Neural progenitor cell (in vitro differentiated cells): ENCODE measurements around the gene MRPL53. TPM values are rescaled to one million over a fixed set of nuclear protein-coding genes. Genes with fewer than 3 reads are reported as not detected.

ENCODE experiments used
- DNase-seq: peaks from one replicate; pipeline ENCODE4 v3.0.0-alpha.2; 2016; ENCODE audit warnings: low spot score
- H2AFZ ChIP-seq: fragments of 200-600 bp; sonication (generic); replicated peaks from 2 replicates; pipeline ENCODE4 v1.6.1; 2016; ENCODE audit warnings: antibody characterized with exemption
- H3F3A ChIP-seq: fragments of 200-600 bp; sonication (generic); 2 replicates; pipeline ENCODE4 v1.6.1; 2016; ENCODE audit warnings: antibody characterized with exemption, low read depth
- H3K27ac ChIP-seq: fragments of 200-600 bp; sonication (generic); 2 replicates; pipeline ENCODE4 v1.5.1; 2016; ENCODE audit warnings: mild to moderate bottlenecking
- H3K27me3 ChIP-seq: fragments of 200-600 bp; sonication (generic); 2 replicates; pipeline ENCODE4 v1.6.1; 2016; ENCODE audit warnings: mild to moderate bottlenecking, moderate library complexity
- H3K36me3 ChIP-seq: fragments of 200-600 bp; sonication (generic); 2 replicates; pipeline ENCODE4 v1.5.1; 2016
- H3K4me1 ChIP-seq: fragments of 200-600 bp; sonication (generic); 2 replicates; pipeline ENCODE4 v1.6.1; 2016; ENCODE audit warnings: mixed run types
- H3K4me2 ChIP-seq: fragments of 200-600 bp; sonication (generic); 2 replicates; pipeline ENCODE4 v1.6.1; 2016
- H3K4me3 ChIP-seq: fragments of 200-600 bp; sonication (generic); 2 replicates; pipeline ENCODE4 v1.5.1; 2016
- H3K79me2 ChIP-seq: fragments of 200-600 bp; sonication (generic); 2 replicates; pipeline ENCODE4 v1.6.1; 2016; ENCODE audit warnings: low read depth
- H3K9ac ChIP-seq: fragments of 200-600 bp; sonication (generic); 2 replicates; pipeline ENCODE4 v1.6.1; 2016
- H3K9me3 ChIP-seq: fragments of 200-600 bp; sonication (generic); 2 replicates; pipeline ENCODE4 v1.5.1; 2016; ENCODE audit warnings: low read depth
- H4K20me1 ChIP-seq: fragments of 200-600 bp; sonication (generic); 2 replicates; pipeline ENCODE4 v1.6.1; 2016; ENCODE audit warnings: low read depth
- H3K27ac Mint-ChIP-seq: 3 replicates; pipeline ENCODE4 v1.8.0; 2021; ENCODE audit warnings: mixed read lengths
- H3K27me3 Mint-ChIP-seq: 2 replicates; pipeline ENCODE4 v1.8.0; 2022; ENCODE audit warnings: low read depth, mild to moderate bottlenecking, inconsistent platforms, moderate library complexity, mixed read lengths; ENCODE audit not compliant: insufficient read depth
- H3K36me3 Mint-ChIP-seq: 3 replicates; pipeline ENCODE4 v1.8.0; 2021; ENCODE audit warnings: mixed read lengths
- H3K4me1 Mint-ChIP-seq: 3 replicates; pipeline ENCODE4 v1.8.0; 2021; ENCODE audit warnings: mixed read lengths
- H3K4me3 Mint-ChIP-seq: 3 replicates; pipeline ENCODE4 v1.8.0; 2021; ENCODE audit warnings: mild to moderate bottlenecking, moderate library complexity, mixed read lengths
- H3K9me3 Mint-ChIP-seq: 3 replicates; pipeline ENCODE4 v1.8.0; 2020; ENCODE audit warnings: mixed read lengths
- CTCF ChIP-seq: fragments of 200-600 bp; sonication (generic); IDR thresholded peaks from 2 replicates; pipeline ENCODE4 v1.5.1; 2017; ENCODE audit warnings: antibody characterized with exemption, mild to moderate bottlenecking
- EZH2 ChIP-seq: fragments of 200-600 bp; sonication (generic); IDR thresholded peaks from 2 replicates; pipeline ENCODE4 v1.6.1; 2017; ENCODE audit warnings: antibody characterized with exemption, mild to moderate bottlenecking, moderate library complexity
- EZH2phosphoT487 ChIP-seq: fragments of 200-600 bp; sonication (generic); IDR thresholded peaks from 2 replicates; pipeline ENCODE4 v1.6.1; 2017; ENCODE audit warnings: antibody characterized with exemption
- total RNA-seq: library from RNA; depleted of rRNA; stranded (reverse); fragments of >200 nt; gene quantifications from 2 replicates; pipeline ENCODE4 v1.2.3, GENCODE V29; 2015; ENCODE audit warnings: low replicate concordance

Gene MRPL53
- total RNA-seq, 1 donor from 2014 or later = 9.8 TPM

GRCh38 chr2:74497777-74498499 lies 25.5 kb upstream of the MRPL53 start:
- H3K4me3 Mint-ChIP-seq = peak overlapping the region; percentile 81
- Histone ChIP-seq H2AFZ (peak overlapping the region; percentile 66), H3F3A (peaks cover 41% of the 10 kb centered on the region), H3K27ac (no peak overlapping the region), H3K4me2 (peak overlapping the region; percentile 91), H3K4me3 (peak overlapping the region; percentile 48), H3K36me3 (no peaks in the 10 kb centered on the region), H3K79me2 (no peaks in the 10 kb centered on the region), H3K27me3 (peaks cover 89% of the 10 kb centered on the region), H4K20me1 (peaks cover 35% of the 10 kb centered on the region), H3K9me3 (no peaks in the 10 kb centered on the region), H3K4me1 (peaks cover 31% of the 10 kb centered on the region), H3K9ac (no peak overlapping the region)
- H3K27ac Mint-ChIP-seq = no peak overlapping the region
- peaks cover 32% of the 10 kb centered on the region for H3K4me1 Mint-ChIP-seq
- TF ChIP-seq CTCF (no peak), EZH2 (peak; percentile 82), EZH2phosphoT487 (peak; percentile 44)
- H3K36me3 Mint-ChIP-seq = peaks cover 3% of the 10 kb centered on the region
- H3K27me3 Mint-ChIP-seq = peaks cover 70% of the 10 kb centered on the region
- peaks cover 2% of the 10 kb centered on the region for H3K9me3 Mint-ChIP-seq
- peak; percentile 57 for DNase-seq

GRCh38 chr2:74496997-74497776 lies 24.7 kb upstream of the MRPL53 start:
- H3K4me1 Mint-ChIP-seq = peaks cover 26% of the 10 kb centered on the region
- peaks cover 82% of the 10 kb centered on the region for H3K27me3 ChIP-seq
- peaks cover 27% of the 10 kb centered on the region for H3K4me1 ChIP-seq
- peaks cover 2% of the 10 kb centered on the region for H3K9me3 Mint-ChIP-seq
- no peaks in the 10 kb centered on the region for H3K9me3 ChIP-seq
- no peak overlapping the region for H3K27ac Mint-ChIP-seq
- H3K4me2 ChIP-seq = peak overlapping the region; percentile 91
- H4K20me1 ChIP-seq = peaks cover 35% of the 10 kb centered on the region
- peaks cover 62% of the 10 kb centered on the region for H3K27me3 Mint-ChIP-seq
- H2AFZ ChIP-seq = no peak overlapping the region
- no peak for DNase-seq
- no peaks in the 10 kb centered on the region for H3K79me2 ChIP-seq
- H3K36me3 Mint-ChIP-seq = peaks cover 6% of the 10 kb centered on the region
- no peak for TF ChIP-seq EZH2
- no peak for TF ChIP-seq EZH2phosphoT487
- TF ChIP-seq CTCF = no peak
- peak overlapping the region; percentile 81 for H3K4me3 Mint-ChIP-seq
- H3K4me3 ChIP-seq = peak overlapping the region; percentile 48
- H3K9ac ChIP-seq = no peak overlapping the region
- no peak overlapping the region for H3K27ac ChIP-seq
- peaks cover 41% of the 10 kb centered on the region for H3F3A ChIP-seq
- H3K36me3 ChIP-seq = no peaks in the 10 kb centered on the region

- H3K4me3 Mint-ChIP-seq = no peak overlapping the region
- H3F3A ChIP-seq = peaks cover 31% of the 10 kb centered on the region
- TF ChIP-seq CTCF = no peak
- TF ChIP-seq EZH2 = no peak
- no peak for TF ChIP-seq EZH2phosphoT487
Measured at GRCh38 chr2:74495440-74495839, 23.0 kb upstream of the MRPL53 start.

More at GRCh38 chr2:74495440-74495839, 23.0 kb upstream of the MRPL53 start:
- no peaks in the 10 kb centered on the region for H3K9me3 Mint-ChIP-seq
- no peak overlapping the region for H3K27ac ChIP-seq
- no peak overlapping the region for H3K4me2 ChIP-seq
- H3K79me2 ChIP-seq = no peaks in the 10 kb centered on the region
- no peak overlapping the region for H3K9ac ChIP-seq
- H3K27me3 ChIP-seq = peaks cover 64% of the 10 kb centered on the region
- no peak for DNase-seq
- peaks cover 18% of the 10 kb centered on the region for H3K4me1 Mint-ChIP-seq
- no peaks in the 10 kb centered on the region for H3K36me3 ChIP-seq
- H2AFZ ChIP-seq = no peak overlapping the region
- H3K27ac Mint-ChIP-seq = no peak overlapping the region
- no peaks in the 10 kb centered on the region for H3K9me3 ChIP-seq
- peaks cover 22% of the 10 kb centered on the region for H4K20me1 ChIP-seq
- H3K4me1 ChIP-seq = peaks cover 19% of the 10 kb centered on the region
- H3K4me3 ChIP-seq = no peak overlapping the region
- H3K36me3 Mint-ChIP-seq = peaks cover 16% of the 10 kb centered on the region
- H3K27me3 Mint-ChIP-seq = peaks cover 45% of the 10 kb centered on the region
